Activated CD4-positive, alpha-beta T cell treated with anti-CD3 and anti-CD28 coated beads for 4 hours (primary cell): ENCODE data around the gene SLC22A12.
"Not testable (repeated sequence)": the region's sequence is repeated elsewhere in the genome, so short reads cannot be mapped to it uniquely, and the experiment has no call there.

Source experiments
- DNase-seq, 2 donors: peaks; one replicate each; pipeline ENCODE4 v3.0.0-alpha.2; 2020

The SLC22A12 gene

GRCh38 chr11:64590763-64591221, at the start of gene SLC22A12:
TSS of gene SLC22A12 (plus strand) at chr11:64591220. CDS start at chr11:64591557, 337 bp downstream.
- no peak for DNase-seq

GRCh38 chr11:64542172-64543125, 48.6 kb upstream of the SLC22A12 start:
- no peak for DNase-seq

GRCh38 chr11:64543818-64544217, 47.2 kb upstream of the SLC22A12 start:
- DNase-seq, result no peak

- no peak for DNase-seq
Observed at GRCh38 chr11:64544616-64545296, 46.3 kb upstream of the SLC22A12 start.

DNA sequence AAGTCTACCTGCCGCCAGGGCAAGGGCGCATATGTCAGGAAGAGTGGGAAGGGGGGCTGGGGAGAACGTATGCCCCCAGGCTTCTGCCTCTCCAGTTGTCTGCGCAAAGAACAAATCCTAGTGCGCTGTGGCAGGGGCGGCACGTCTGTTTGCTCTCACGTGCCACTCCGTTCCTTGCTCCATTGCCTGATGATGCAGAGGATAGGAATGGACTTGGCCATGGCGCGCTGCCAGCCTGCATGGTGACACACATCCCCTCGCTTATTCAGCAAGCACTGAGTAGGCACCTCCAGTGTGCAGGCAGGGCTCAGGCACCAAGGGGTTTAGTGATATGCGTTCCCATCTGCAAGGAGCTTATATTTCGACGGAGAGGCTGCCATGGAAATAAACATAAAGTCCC, 45.4 kb upstream of the SLC22A12 start:
- no peak for DNase-seq

DNA sequence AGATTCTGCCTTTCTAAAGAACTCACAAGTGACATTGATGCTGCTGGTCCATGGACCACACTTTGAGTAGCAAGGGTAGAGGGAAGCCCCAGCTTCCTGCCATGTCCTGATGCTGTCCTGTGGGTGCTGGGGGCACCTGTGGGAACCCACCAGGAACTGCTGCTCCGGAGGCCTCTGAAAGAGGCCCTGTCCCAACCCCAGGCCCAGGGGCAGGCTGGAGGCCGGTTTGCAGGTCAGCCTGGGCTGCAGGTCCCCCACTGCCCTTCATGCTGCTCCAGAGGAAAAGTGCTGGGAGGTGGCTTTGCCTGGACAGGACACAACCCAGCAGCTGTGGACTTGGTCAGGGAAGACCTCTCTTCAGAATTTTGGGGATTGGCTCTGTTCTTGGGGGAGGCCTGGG, 44.8 kb upstream of the SLC22A12 start:
- no peak for DNase-seq

DNA sequence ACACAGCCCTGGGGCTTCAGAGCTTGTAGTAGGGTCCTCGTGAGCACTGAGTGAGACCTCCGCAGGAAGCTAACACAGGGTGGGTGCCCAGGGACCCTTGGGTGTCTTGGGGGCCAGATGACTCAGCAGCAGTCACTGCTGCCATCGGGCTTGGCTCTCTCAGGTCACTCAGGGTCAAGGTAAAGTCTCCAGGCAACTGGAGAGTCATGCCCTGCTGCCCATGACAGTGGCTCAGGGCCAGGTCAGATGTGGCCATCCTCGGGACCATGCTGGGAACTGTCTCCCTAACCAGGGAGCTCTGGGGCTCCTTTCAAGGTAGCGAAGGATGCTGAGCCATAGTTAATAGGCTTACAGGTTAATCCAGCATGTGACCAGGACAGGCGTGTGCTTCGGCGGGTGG, 44.4 kb upstream of the SLC22A12 start:
- no peak for DNase-seq

DNA sequence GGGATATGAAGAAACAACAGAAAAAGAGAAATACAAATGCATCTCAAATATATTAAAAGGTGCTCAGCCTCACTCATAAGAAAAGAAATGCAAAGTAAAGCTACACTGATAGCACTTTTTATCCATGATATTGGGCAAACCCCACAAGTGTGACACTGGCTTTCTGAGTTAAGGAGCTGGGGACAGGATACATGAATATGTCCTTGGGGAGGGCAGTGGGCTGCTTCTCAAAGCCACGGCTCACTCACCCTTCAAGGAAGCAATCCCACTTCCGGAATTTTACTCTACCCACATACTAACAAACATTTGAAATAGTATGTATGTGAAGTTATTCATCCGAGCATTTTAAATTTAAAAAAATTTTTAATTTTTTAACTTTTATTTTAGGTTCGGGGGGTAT, 41.1 kb upstream of the SLC22A12 start:
- DNase-seq, result no peak

DNA sequence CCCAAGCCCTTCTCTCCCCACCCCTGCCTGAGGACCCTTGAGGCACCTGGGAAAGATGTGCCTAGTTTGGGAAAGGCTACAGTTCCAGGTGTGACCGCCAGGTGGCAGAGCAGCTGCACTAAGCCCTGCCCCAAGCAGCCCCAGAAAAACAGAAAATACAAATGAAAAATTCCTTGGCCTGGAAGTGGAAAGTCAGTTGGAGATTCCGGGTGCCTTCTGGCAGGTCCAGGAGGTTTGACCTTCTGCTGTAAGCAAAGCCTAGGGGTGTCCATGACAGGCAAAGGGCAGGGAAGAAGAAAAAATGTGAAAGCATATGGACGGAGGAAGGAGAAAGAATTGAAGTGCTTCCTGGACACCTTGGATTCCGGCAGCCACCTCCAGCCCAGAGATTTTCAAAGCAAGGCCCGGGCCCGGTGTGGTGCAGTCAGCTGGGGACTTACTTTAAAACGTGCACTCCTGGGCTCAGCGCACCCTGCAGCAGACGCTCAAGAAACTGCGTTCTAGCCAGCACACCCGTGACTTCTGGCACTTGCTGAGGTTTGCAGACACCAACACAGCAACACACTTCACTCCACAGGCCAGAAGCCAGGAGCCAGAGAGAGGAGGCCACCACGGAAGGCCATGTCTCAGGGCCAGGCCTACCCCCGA, 37.3 kb upstream of the SLC22A12 start:
- peak; percentile 36 to 50 for DNase-seq

DNA sequence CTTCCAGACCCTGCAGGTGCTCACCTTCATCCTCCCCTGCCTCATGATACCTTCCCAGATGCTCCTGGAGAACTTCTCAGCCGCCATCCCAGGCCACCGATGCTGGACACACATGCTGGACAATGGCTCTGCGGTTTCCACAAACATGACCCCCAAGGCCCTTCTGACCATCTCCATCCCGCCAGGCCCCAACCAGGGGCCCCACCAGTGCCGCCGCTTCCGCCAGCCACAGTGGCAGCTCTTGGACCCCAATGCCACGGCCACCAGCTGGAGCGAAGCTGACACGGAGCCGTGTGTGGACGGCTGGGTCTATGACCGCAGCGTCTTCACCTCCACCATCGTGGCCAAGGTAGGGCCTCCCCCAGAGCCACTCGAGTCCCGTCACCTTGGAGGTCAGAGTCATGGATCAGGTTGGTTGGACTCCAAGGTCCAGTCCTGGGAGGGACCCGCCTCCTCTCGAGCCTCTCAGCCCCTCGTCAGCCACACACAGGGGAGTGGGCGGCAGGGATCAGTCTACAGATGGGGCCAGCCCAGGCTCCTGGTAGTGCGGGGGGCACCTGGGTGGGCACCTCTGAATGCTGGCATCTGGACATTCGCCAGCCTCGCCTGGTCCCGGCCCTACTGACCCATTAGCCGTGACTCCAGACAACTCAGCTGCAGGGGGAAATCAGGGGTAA, 34.8 kb upstream of the SLC22A12 start:
- no peak for DNase-seq

DNA sequence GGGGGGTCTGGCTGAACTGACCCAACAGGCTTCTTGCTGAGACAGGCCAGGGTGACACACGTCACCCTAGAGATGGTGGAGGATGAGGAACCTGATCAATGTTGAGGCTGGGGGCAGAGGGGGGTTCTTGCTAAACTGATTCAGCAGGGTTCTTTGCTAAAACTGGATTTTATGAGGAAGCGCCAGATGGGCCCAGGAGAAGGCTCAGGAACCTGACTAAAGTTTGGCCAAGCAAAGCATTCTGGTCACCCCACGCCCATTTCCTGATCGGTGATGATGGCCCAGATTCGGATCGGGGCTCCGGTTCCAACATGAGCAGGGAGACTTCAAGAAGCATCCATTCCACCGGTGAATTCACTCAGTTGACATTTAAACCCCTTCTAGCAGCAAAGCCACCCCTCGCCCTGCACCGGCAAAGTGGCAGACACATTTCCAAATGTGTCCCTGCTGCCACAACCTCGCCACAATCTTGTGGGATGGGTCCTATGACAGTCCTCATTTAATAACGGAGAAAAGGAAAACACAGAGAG, 34.2 kb upstream of the SLC22A12 start:
- no peak for DNase-seq

DNA sequence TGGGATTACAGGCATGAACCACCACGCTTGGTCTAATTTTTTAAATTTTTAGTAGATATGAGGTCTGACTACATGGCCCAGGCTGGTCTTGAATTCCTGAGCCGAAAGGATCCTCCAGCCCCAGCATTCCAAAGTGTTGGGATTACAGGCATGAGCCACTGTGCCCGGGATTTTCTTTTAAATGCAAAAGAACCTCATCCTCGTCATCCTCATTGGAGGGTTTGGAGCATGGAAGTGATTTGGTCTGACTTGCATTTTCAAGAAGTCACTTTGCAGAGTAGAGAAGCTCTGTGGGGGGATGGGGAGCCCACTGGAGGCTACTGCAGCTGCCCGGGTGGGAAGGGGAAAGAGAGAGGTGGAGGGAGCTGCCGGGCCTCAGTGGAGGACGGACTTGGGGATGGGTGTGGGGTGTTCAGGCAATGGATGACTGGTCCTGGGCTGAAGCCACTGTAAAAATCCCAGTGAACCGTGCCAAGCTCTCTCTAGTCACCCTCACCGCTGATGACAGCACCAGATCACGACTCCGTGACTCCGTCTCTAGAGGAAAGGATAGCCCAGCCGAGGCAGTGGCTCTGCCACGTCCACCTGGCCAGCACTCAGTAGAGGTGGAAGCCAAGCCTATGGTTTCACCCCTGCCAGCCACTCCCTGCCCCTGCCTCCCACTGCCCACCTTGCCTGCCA, 32.8 kb upstream of the SLC22A12 start:
- DNase-seq, result no peak

- no peak for DNase-seq
Observed at GRCh38 chr11:64558869-64559268, 32.2 kb upstream of the SLC22A12 start.

DNA sequence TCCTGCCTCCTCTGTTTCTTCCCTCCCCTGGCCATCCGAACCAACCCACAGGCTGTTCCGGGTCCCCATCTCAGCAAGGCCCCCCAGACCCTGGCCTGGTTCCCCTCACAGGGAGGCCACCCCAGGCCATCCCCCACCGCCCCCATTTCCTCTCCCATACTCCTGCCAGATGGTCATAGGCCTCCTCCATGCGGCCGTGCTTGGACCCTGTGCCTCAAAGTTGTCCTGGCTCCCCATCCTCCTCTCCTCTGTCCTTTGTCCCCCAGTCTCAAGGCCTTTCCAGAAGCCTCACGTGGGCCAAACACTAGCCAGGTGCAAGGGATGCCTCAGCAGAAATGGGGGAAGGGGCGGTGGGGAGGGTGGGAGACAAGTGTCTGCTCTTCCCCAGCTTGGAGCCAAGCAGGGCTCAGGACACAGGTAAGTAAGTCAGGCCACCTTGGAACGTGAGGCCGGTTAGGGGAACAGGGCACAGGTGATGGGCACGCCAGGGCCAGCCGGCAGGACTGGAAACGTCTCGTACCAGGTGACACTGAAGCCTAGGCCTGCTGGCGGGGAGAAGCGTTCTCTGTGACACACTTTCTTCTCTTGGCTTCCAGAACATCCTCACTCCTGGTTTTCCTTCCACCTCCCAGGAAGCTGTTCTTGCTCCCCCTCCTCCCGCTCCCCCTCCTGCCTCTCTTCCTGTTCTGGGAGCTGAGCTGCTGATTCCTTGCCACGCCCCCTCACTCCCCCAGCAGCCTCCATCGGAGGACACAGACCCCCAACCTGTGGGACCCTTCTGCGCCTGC, 31.5 kb upstream of the SLC22A12 start:
- DNase-seq, result no peak

DNA sequence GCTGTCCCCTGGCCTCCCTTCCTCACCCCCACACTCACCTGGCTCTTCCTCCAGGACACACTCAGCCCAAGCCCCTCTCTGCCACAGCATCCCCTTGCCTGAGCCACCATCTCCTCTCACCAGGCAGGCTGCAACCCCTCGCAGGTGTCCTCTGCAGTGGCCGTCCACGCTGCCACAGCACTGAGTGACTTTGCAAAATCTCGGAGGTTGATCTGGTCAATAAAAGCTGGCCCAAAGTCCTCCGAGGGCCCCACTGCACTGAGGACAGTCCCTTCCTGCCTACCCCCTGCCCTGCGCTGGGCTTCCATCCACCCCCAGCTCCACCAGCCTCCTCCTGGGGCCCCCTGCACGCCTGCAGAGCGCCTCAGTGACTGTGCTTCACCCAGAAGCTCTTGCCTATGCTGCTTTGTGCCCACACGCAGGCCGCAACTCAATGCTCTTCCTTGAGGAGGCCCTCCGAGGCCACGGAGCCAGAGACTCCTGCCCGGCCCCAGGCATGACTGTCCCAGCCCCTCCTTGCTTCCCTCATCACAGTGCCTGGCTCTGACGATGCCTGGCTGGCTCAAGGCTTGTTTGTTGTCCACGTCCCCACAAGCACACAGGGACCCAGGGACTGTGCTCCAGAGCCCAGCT, 30.8 kb upstream of the SLC22A12 start:
- no peak for DNase-seq

- DNase-seq, result no peak
Observed at GRCh38 chr11:64560941-64561340, 30.1 kb upstream of the SLC22A12 start.

DNA sequence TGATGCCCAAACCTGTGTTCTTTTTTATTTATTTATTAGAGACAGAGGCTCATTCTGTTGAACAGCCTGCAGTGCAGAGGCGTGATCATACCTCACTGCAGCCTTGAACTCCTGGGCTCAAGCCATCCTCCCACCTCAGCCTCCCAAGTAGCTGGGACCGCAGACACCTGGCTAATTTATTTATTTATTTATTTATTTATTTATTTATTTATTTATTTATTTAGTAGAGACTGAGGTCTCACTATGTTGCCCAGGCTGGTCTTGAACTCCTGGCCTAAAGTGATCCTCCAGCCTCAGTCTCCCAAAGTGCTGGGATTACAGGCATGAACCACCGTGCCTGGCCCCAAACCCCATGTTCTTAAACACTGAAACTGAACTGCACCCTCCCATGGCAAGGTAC, 29.6 kb upstream of the SLC22A12 start:
- DNase-seq, result not testable (repeated sequence)

DNA sequence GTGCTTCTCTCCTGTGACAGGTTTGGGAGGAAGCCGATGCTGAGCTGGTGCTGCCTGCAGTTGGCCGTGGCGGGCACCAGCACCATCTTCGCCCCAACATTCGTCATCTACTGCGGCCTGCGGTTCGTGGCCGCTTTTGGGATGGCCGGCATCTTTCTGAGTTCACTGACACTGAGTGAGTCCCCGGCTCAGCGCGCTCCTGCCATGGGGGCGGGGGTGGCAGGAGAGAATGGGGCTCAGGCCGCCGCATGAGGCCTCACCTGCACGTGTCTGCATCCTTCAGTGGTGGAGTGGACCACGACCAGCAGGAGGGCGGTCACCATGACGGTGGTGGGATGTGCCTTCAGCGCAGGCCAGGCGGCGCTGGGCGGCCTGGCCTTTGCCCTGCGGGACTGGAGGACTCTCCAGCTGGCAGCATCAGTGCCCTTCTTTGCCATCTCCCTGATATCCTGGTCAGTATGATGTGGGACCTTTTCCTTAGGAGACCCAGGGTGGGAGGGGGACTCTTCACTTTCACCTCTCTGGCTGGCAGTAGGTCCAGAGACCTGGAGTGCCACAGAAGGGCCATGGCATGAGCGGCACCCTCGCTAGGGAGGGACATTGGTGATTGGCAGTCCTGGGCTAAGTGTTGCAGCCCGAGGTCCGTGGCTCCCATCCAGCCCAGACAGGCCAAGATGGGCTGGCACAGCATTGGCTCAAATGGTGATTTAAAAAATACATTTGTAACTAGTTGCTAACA, 28.9 kb upstream of the SLC22A12 start:
- DNase-seq, result no peak

- no peak for DNase-seq
Observed at GRCh38 chr11:64562723-64563351, 28.2 kb upstream of the SLC22A12 start.
